Activated T-helper 2 cell treated with anti-CD3 and anti-CD28 coated beads, Interferon-gamma antibody, Interleukin-2, Interleukin-4, amounts not matched to agents 10 μg/mL and 5 μg/mL and 100 μg/mL, durations not matched to agents 14 hours and 24 hours and 36 hours (primary cell): ENCODE measurements around the gene SPOCD1. TPM values are rescaled to one million over a fixed set of nuclear protein-coding genes. Genes with fewer than 3 reads are reported as not detected.

Experiments used
- DNase-seq: peaks from one replicate; pipeline ENCODE4 v3.0.0; 2021; ENCODE audit warnings: low spot score
- H3K27ac Mint-ChIP-seq: one replicate; pipeline ENCODE4 v1.8.0; 2021; ENCODE audit warnings: mixed read lengths
- H3K27me3 Mint-ChIP-seq: one replicate; pipeline ENCODE4 v1.8.0; 2021; ENCODE audit warnings: low read depth, mixed read lengths
- H3K36me3 Mint-ChIP-seq: one replicate; pipeline ENCODE4 v1.8.0; 2021; ENCODE audit warnings: low read depth, mixed read lengths
- H3K4me1 Mint-ChIP-seq: one replicate; pipeline ENCODE4 v1.8.0; 2021; ENCODE audit warnings: low read depth, mixed read lengths
- H3K4me3 Mint-ChIP-seq: one replicate; pipeline ENCODE4 v1.8.0; 2021; ENCODE audit warnings: low read depth, mild to moderate bottlenecking, moderate library complexity, mixed read lengths
- H3K9me3 Mint-ChIP-seq: one replicate; pipeline ENCODE4 v1.8.0; 2021; ENCODE audit warnings: mixed read lengths
- intact Hi-C: fragments of 100-400 bp; cut with micrococcal nuclease; formaldehyde crosslinking; loops from one replicate; pipeline ENCODE4 v1.15.1; 2023
- total RNA-seq: library from RNA; stranded (reverse); gene quantifications from 2 replicates; pipeline ENCODE4 v1.2.3, GENCODE V29; 2022

The SPOCD1 gene
- total RNA-seq, 1 donor from 2014 or later: not detected

DNA sequence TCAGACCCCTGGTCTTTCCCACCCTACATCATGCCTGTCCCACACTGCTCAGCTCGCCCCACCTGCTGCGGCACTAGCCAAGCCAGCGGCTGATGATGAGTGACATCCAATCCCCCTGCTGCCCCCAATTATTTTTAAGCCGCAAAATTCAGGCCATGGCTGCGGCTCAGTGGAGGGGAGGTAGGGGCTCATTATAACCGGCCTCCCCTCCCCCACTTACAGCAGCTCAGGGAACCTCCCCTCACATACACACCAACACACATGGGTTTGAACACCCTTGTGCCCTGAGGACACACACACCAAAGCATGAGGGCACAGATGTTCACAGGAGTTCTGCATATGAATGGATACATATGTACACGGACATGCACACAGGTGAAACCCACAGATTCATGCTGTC is 57.0 kb downstream of the SPOCD1 start:
- Mint-ChIP-seq H3K27ac (no peak overlapping the region), H3K4me3 (no peak overlapping the region), H3K36me3 (no peaks in the 10 kb centered on the region), H3K27me3 (peaks cover 36% of the 10 kb centered on the region), H3K9me3 (no peaks in the 10 kb centered on the region), H3K4me1 (peaks cover 7% of the 10 kb centered on the region)
- no peak for DNase-seq
- intact Hi-C loops: no loop called here

DNA sequence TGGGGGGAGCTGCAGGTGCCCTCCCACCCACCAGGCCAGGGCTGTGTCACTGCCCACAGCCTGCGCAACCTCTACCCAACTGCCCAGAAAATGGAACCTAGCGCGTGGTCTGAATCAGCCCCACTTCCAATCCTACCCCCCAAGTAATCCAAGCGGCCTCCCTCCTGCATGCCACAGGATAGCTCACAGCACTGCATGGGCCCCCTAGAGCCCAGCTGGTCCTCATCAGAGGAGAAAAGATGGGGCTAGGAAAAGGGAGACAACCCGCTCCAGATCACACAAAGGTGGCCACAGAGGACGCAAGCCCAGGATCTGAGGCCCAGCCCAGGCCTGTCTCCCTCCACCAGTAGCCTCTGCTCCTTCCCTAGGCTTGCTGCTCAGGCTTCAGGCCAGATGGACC is 57.8 kb downstream of the SPOCD1 start:
- Mint-ChIP-seq H3K9me3 (no peaks in the 10 kb centered on the region), H3K27ac (no peak overlapping the region), H3K27me3 (peaks cover 33% of the 10 kb centered on the region), H3K36me3 (no peaks in the 10 kb centered on the region), H3K4me3 (no peak overlapping the region), H3K4me1 (peaks cover 5% of the 10 kb centered on the region)
- no peak for DNase-seq
- intact Hi-C loops: no loop called here

- no peaks in the 10 kb centered on the region for H3K36me3 Mint-ChIP-seq
- intact Hi-C loops: no loop called here
- H3K4me1 Mint-ChIP-seq: peaks cover 5% of the 10 kb centered on the region
- H3K9me3 Mint-ChIP-seq: no peaks in the 10 kb centered on the region
- no peak overlapping the region for H3K27ac Mint-ChIP-seq
- H3K4me3 Mint-ChIP-seq: no peak overlapping the region
- DNase-seq: no peak
- H3K27me3 Mint-ChIP-seq: peaks cover 27% of the 10 kb centered on the region
These were observed 58.6 kb downstream of the SPOCD1 start for GRCh38 chr1:31757204-31757679.

DNA sequence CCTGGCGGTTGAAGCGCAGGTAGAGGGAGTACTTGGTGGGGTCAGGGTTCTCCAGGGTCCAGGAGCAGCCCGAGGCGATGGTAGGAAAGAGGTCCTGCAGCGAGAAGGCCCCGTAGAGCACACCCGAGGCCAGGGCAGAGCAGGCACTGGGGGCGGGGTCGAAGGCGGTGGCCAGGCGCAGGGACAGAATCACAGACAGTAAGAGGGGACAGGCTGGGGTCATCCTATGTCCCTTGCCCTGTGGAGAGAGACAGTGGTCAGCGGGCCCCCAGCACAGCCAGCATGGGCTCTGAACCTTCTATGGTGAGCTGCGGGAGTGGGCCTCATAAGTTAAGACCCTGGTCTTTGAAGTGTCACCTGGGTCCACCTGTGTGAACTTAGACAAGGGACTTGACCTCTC is 59.2 kb downstream of the SPOCD1 start:
- Mint-ChIP-seq H3K9me3 (no peaks in the 10 kb centered on the region), H3K27ac (no peak overlapping the region), H3K36me3 (no peaks in the 10 kb centered on the region), H3K4me3 (no peak overlapping the region), H3K4me1 (peaks cover 3% of the 10 kb centered on the region), H3K27me3 (peaks cover 22% of the 10 kb centered on the region)
- intact Hi-C loops: no loop called here
- DNase-seq: no peak

- no peaks in the 10 kb centered on the region for H3K9me3 Mint-ChIP-seq
- no peak overlapping the region for H3K4me3 Mint-ChIP-seq
- H3K27ac Mint-ChIP-seq: no peak overlapping the region
- H3K4me1 Mint-ChIP-seq: peaks cover 2% of the 10 kb centered on the region
- no peaks in the 10 kb centered on the region for H3K36me3 Mint-ChIP-seq
- intact Hi-C loops: no loop called here
- H3K27me3 Mint-ChIP-seq: peaks cover 18% of the 10 kb centered on the region
- DNase-seq: no peak
These were observed 59.9 kb downstream of the SPOCD1 start for GRCh38 chr1:31755850-31756492.

DNA sequence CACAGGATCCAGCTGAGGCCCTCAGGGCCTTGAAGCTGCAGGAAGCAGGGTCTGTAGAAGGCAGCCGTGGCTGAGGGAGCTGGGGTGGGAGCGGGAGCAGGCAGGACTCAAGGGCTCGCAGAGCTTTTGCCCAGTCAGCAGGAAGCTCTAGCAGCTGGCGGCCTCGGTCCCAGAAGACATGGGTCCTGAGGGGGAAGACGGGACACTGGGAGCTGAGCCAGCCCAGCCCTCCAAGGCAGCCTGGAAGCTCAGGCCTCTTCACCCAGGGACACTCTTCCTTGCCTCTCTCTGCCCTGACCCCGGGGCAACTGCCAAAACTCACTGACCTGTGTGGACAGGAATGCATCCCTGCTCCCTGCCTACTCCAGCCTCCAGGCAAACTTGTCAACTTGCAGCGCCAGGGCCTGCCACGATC is 60.6 kb downstream of the SPOCD1 start:
- Mint-ChIP-seq H3K27ac (no peak overlapping the region), H3K4me1 (peaks cover 2% of the 10 kb centered on the region), H3K9me3 (no peaks in the 10 kb centered on the region), H3K36me3 (no peaks in the 10 kb centered on the region), H3K27me3 (peaks cover 17% of the 10 kb centered on the region), H3K4me3 (no peak overlapping the region)
- DNase-seq: no peak
- intact Hi-C loops: no loop called here

DNA sequence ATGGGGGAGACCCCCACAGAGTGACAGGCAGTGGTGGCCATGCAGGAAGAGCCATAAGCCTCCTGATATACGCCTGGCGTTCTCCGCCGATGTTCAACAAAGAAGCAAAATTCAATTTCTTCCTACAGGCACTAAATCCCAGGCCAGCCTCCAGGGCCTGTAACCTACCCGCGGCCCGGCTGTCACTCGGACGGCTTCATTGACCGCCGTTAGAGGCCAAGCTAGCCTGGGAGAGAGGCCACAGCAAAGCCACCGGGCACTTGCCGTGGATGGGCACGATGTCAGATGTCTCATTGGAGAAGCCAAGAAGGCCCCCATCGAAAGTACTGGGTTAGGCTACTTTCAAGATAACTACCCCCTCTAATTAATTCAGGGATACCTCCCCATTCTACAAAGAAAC is 61.4 kb downstream of the SPOCD1 start:
- Mint-ChIP-seq H3K9me3 (no peaks in the 10 kb centered on the region), H3K27ac (no peak overlapping the region), H3K4me1 (peaks cover 2% of the 10 kb centered on the region), H3K36me3 (no peaks in the 10 kb centered on the region), H3K4me3 (no peak overlapping the region), H3K27me3 (peaks cover 9% of the 10 kb centered on the region)
- no peak for DNase-seq
- intact Hi-C loops: no loop called here

- H3K36me3 Mint-ChIP-seq: no peaks in the 10 kb centered on the region
- H3K9me3 Mint-ChIP-seq: no peaks in the 10 kb centered on the region
- peaks cover 2% of the 10 kb centered on the region for H3K4me1 Mint-ChIP-seq
- no peak overlapping the region for H3K27ac Mint-ChIP-seq
- DNase-seq: no peak
- H3K27me3 Mint-ChIP-seq: peaks cover 3% of the 10 kb centered on the region
- H3K4me3 Mint-ChIP-seq: no peak overlapping the region
- intact Hi-C loops: no loop called here
These were observed 62.0 kb downstream of the SPOCD1 start for GRCh38 chr1:31753707-31754349.

GRCh38 chr1:31752952-31753475 is 62.8 kb downstream of the SPOCD1 start:
- intact Hi-C loops: no loop called here
- DNase-seq: no peak
- Mint-ChIP-seq H3K4me3 (no peak overlapping the region), H3K4me1 (peaks cover 2% of the 10 kb centered on the region), H3K27me3 (peaks cover 3% of the 10 kb centered on the region), H3K9me3 (no peaks in the 10 kb centered on the region), H3K36me3 (no peaks in the 10 kb centered on the region), H3K27ac (no peak overlapping the region)

DNA sequence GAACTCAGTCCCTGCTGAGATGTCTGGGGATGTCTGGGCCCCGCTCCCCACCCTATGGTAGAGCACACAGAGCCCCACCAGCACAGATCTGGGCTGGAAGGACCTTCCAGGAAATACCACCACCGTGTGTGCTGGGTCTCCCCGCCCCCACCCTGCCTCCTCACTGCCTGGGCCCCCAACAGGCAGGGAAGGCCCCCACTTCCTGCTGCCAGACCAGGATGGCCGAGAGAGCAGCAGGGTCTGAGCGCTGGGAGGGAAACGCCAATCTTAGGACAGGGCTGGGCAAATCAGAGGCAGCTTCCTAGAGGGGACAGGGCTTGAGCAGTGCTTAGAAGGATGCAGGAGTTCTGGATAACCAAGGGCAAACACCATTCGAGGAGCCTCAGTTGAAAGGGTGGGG is 63.6 kb downstream of the SPOCD1 start:
- H3K27ac Mint-ChIP-seq: no peak overlapping the region
- no peaks in the 10 kb centered on the region for H3K9me3 Mint-ChIP-seq
- no peaks in the 10 kb centered on the region for H3K36me3 Mint-ChIP-seq
- H3K4me1 Mint-ChIP-seq: peaks cover 5% of the 10 kb centered on the region
- intact Hi-C loops: no loop called here
- H3K27me3 Mint-ChIP-seq: peaks cover 3% of the 10 kb centered on the region
- DNase-seq: no peak
- no peak overlapping the region for H3K4me3 Mint-ChIP-seq

DNA sequence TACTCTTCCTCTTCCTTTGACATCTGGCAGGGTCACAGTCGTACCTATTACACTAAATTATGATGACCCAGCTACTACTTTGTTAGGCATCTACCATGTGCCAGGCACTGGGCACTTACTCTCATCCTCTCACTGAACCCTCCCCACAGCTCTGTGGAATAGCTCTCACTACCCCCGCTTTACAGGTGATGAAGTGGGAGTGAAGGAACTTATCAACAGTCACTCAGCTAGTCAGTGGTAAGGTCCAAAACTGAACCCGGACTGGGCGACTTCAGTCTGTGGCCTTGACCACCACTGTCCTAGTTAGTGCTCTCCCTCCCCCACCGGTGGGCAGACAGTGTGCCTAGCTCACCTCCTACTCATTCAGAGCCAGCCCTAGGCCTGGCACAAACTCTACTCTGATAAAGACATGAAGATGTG is 64.0 kb downstream of the SPOCD1 start:
- H3K9me3 Mint-ChIP-seq: no peaks in the 10 kb centered on the region
- H3K36me3 Mint-ChIP-seq: no peaks in the 10 kb centered on the region
- DNase-seq: no peak
- no peak overlapping the region for H3K4me3 Mint-ChIP-seq
- H3K27ac Mint-ChIP-seq: no peak overlapping the region
- intact Hi-C loops: no loop called here
- peaks cover 3% of the 10 kb centered on the region for H3K27me3 Mint-ChIP-seq
- peaks cover 9% of the 10 kb centered on the region for H3K4me1 Mint-ChIP-seq

GRCh38 chr1:31750858-31751510 is 64.8 kb downstream of the SPOCD1 start:
- H3K4me3 Mint-ChIP-seq: no peak overlapping the region
- DNase-seq: no peak
- intact Hi-C loops: no loop called here
- no peaks in the 10 kb centered on the region for H3K36me3 Mint-ChIP-seq
- peaks cover 3% of the 10 kb centered on the region for H3K27me3 Mint-ChIP-seq
- H3K27ac Mint-ChIP-seq: no peak overlapping the region
- no peaks in the 10 kb centered on the region for H3K9me3 Mint-ChIP-seq
- peaks cover 11% of the 10 kb centered on the region for H3K4me1 Mint-ChIP-seq
